ENCODE measurements around the gene POC1A.

Gene POC1A

DNA sequence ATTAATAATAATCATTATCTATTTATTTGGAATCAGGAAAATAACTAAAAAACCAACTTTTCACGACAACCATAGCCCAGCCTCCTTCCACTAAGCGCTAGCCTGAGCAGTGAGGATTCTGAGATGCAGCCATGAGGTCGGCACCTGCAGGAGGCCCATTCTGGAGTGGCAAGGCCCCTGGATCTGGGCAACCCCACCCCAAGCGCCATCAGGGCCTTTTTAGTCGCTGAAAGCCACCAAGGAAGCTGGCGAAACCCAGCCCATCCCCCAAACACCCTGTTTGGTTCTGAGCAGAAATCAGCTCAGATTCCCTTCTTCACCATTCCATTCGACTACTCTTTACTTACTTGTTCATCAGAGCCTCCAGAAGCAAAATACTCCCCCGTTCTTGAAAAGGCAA lies 29.5 kb downstream of the POC1A start:
- no peak for DNase-seq

GRCh38 chr3:52124126-52124525 lies 30.1 kb downstream of the POC1A start:
- no peak for DNase-seq

DNA sequence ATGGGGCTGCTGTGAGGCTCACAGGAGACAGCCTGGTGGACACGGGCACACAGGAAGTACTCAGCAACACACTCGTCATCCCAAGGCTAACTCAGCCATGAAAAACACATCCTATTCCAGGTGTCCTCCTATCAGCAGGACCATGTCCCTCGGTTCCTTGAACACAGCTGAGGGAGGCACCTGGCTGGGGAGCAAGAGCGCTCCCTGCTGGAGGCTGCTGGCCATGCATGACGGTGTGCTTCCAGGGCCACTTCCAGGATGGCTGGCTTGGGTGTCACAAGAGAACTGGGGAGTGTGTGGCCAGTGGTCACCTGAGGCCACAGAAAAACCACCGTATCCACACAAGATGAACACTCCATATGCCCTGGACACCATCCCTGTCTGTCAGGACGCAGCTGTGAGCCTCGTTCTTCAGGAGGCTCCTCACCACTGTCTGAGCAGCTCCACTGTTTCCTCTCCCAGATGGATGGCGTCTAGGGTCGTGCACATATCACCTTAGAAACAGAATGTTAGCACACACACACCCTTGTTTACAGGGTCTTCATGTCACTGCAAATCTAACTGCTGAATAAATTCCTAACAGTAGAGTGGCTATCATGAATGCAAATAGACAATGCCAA lies 31.0 kb downstream of the POC1A start:
- no peak for DNase-seq

GRCh38 chr3:52122491-52122890 lies 31.7 kb downstream of the POC1A start:
- DNase-seq: no peak

DNA sequence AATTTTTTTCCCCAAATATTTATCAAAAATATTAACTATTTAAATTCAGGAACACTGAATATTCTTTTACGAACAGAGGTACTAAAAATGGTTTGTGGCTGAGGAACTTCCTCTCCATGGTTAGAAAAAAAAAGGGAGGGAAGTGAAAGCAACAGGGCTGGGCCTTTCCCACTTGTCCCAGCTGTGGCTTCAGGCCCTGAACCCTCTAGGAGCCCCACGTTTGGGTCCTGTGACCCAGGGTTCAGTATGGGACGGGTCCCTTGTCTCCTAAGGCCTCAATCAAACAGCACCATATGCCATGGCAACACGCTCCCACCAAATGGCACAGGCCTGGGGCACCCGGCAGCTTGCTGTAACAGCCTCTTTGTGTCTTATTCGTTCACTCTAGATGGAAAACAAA lies 32.4 kb downstream of the POC1A start:
- DNase-seq: no peak

- DNase-seq: no peak
Measured at GRCh38 chr3:52121464-52121805, 32.8 kb downstream of the POC1A start.

DNA sequence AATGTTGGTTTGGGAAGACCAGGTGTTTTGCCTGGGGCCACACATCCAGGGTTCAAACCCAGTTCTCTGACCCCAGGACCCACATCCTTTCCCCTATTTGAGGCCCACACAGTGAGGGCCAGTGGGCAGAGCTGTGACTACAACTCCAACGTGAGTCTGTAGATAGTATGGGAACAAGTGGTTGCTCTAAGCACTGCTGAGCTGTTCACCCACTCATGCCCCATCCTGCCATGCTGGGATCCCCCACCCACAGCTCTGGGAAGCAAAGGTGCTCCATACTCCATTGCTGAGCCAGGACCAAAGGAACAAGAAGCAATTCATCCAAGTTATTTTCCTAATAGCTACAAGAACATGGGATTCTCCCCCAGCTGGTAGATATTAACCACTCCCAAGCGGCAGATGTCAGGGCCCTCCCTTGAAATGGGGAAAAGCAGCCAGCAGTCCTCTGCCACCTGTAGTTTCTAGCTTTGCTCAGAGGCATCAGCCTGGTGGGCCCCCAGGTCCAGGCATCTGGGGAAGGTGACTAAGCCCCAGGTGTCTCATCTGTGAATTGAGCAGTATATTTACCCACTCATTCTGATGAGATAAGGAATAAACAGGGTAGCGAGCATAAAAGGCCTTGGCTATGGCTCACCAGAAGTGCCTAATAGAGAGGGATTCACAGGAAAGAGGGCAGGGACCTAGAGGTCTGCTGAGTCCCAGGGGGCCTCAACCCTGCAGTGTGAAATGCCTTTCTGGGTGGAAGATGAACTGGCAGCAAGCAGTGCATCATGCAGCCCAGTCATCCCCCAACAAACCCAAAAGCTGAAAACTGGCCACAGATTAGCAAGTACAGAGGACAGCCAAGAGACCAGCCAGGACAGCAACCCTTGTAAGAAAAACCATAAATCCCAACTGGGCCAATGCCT lies 33.4 kb downstream of the POC1A start:
- no peak for DNase-seq

- DNase-seq: no peak
Measured at GRCh38 chr3:52119826-52120225, 34.4 kb downstream of the POC1A start.

- DNase-seq: no peak
Measured at GRCh38 chr3:52119099-52119498, 35.1 kb downstream of the POC1A start.

GRCh38 chr3:52118156-52118875 lies 35.9 kb downstream of the POC1A start:
- no peak for DNase-seq

DNA sequence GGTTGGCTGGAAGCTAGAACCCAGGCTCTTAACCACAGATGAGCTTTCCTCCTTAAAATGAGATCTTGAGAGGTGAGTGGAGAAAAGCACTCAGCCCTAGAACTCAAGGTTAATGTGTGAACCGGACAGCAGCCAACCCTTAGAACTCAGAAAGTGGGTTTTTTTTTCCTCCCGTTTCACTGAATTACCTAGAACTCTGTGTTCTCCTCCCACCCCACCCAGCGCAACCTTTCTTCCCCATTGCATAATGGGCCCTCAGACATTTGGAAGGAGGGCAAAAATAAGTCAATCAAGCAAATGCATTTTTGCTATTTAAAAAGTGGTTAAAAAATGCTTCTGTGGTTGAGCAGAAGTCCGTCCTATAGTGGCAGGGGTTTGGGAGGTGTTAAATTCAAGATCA lies 36.7 kb downstream of the POC1A start:
- no peak for DNase-seq

GRCh38 chr3:52112056-52112455 lies 42.2 kb downstream of the POC1A start:
- no peak for DNase-seq

DNA sequence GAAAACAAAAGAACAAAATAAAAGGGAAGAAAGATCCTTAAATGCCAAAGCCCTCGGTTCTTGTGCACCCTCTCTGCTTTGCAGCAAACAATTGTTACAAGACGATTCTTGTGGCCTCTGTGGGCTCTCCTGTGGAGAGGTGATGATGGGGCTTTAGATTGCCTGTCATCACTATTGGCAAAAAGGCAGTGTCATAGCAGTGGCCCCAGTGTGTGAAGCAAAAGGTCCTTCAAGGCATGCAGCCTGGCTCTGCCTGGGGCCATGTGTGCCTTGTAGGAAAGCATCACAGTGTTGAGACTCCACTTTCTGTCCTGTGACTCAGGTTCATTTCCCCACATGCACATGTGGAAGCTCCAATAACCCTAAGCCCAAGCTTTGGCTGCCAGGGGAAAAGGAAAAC lies 43.7 kb downstream of the POC1A start:
- no peak for DNase-seq

DNA sequence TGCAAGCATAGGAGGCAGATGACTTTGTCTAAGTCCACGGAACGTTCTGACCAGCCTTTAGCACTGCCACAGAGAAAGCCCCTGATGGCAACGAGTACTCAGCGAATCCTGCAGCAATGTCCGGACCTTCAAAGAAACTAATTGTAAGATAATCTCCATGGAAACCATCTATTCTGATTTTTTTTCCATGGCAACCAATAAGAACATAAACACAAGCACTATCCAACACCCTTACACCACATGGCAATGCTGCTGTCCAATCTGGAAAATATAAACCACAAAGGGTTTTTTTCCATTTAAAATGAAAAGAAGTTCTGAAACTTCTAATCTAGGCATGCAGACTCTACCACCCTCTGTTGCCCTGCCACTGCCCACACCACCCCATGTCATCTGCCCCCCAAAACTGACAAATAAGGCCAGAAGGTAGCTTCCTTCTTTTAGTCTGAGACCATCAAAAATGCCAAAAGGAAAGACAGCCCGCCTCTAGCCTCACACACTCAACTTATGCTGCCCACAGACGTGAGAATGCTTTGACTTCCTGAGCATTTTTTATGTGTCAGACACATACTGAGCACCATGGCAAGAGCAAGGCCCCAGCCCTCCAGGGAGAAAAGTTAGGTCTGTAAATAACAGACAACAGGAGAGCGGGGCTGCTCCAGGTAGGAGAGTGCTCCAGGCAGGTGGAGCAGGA lies 44.5 kb downstream of the POC1A start:
- no peak for DNase-seq

DNA sequence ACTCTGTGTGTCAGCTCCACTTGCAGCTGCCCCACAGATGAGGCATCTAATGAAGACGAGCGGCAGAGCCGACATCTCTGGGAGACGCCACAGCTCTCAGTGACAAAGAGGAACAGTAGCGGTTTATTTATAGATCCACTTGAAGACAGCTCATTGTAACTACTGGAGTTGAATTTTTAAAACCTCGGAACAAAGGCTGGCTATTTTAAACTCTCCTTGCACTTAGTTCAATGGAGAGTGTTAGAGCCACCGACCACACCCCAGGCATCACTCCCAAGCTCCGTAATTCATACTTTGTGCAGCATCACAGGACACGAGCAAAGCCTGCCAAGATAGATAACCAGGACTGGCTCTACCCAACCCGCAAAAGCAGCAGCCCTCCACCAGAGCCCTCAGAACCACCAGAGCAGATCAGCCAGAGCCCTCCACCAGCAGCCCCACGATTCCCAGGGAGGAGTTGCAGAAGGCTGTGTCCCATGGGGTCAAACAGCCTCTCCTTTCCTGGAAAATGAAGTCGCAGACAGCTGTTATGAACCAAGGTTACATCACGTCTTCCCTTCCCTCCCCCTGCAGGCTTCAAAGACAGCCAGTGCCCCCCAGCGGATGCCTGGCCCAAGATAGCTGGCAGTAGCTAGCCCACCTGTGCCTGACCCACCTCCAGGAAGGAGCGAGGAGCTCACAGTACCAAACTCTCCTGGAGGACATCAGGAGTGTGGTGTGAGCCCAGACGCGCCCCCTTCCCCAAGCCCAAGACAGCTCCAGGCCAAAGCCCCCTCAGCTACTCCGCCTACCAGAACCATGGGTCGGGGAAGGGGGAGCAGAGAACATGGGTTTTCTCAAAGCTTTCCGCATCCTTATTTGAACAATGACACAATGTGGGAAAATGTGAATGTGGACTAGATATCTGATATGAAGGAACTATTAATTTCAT lies 45.7 kb downstream of the POC1A start:
- no peak for DNase-seq

DNA sequence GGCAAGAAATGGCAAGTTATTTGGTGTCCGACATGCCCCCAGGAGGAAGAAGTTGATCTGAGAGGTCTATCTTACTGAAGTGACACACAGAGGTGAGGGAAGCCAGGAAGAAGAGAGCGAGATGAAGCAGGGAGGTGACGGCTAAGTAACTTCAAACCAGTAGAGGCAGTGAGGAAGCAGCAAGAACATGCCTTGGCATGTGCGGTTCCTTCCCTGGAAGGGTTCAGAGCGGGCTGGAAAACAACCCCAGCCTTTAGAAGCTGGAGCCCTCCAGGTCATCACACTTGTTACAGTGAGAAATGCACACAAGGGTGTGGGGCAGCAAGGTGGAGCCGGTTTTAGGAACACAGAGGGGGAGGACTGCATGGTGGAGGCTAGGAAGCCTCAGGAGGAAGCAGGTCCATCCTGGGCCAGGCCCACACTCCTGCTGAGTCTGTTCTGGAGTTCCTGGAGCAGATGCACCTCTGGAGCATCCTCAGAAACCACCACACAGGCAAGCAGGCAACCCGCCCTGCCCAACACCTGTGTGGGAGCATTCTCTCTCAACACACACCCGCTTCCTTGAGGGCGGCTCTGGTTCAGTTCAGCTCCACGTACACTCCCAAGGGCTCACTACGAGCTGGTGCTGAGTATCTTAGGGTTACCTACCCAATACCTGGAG lies 47.1 kb downstream of the POC1A start:
- no peak for DNase-seq

- no peak for DNase-seq
Measured at GRCh38 chr3:52104684-52105640, 49.3 kb downstream of the POC1A start.

DNA sequence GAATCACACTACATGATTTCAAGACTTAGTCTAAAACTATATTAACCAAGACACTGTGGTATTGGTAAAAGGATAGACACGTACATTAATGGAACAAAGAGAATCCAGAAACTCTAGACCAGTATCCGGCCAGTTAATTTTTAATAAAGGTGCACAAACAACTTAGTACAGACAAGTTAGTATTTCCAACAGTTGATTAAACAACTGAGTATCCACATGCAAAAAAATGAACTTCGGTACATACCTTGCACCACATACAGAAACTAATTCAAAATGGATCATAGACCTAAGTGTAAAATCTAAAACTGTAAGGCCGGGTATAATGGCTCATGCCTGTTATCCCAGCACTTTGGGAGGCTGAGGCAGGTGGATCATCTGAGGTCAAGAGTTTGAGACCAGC lies 51.3 kb downstream of the POC1A start:
- no peak for DNase-seq

DNA sequence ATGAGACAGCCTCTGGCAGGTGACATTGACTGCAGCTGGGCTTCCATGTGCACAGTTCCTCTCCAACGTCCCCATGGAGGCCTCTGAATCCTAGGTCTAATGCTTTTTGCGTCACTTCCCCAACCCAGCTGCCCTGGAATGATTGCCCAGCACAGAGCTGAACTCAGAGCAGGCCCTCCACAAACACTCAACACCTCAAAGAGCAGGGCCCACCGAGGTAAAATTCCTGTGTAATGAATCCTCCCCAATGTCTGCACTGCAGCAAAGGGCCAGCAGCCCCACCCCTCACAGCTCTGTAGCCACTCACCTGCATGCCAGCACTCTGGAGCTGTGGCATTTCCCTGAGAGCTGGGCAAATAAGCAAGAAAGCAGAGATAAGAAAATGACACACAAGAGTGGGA lies 55.2 kb downstream of the POC1A start:
- no peak for DNase-seq

DNA sequence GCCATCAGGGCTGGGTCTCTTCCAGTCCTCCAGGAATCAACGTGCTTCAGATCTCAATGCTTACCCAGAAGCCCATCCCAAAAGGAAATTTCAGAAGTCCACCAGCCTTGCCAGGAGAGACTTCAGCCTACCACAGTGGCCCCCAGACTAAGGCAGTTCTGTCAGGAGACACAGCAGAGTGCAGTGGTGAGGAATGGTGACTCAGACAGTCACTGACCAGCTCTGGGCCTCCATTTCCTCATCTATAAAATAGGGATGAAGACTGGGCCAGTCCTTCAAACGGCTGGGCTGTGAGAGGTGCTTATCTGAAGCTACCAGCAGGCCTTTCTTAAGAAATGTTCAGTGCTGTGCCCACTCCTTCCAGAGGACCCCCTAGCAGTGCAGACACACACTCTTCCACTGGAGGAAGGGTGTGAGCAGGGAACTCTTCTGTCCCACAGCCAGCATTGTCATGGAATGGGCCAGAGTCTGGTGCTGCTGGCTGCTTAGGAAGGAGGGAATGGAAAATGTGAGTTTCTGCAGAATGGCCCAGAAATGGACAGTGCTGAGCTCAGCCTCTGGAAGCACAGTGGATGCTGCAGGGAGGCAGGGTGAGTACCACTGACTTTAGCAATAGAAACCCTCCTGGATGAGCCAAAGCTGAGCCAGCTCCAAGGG lies 56.2 kb downstream of the POC1A start:
- no peak for DNase-seq
